ENCODE data around the gene DHCR24. TPM values are rescaled to one million over a fixed set of nuclear protein-coding genes. Genes with fewer than 3 reads are reported as not detected.

Gene DHCR24
- total and polyA plus RNA-seq, 2 of the 13 experiments (the other 11 are each of a cell fraction or from before 2014, with no cell fraction given): 374 to 448 TPM

- TF ChIP-seq ATF7 (IDR thresholded peaks at IDR 0.05) (no peak), ATF7 (CRISPR knock-in tag; IDR thresholded peaks at IDR 0.05) (no peak), MTA1 (CRISPR knock-in tag; IDR thresholded peaks at IDR 0.05; ENCODE audit: borderline replicate concordance) (no peak), PAX8 (CRISPR knock-in tag; IDR thresholded peaks at IDR 0.05; ENCODE audit: borderline replicate concordance) (no peak), SSRP1 (CRISPR knock-in tag; IDR thresholded peaks at IDR 0.05) (no peak), KAT7 (CRISPR knock-in tag; IDR thresholded peaks at IDR 0.05; ENCODE audit: borderline replicate concordance) (no peak), TRIM24 (CRISPR knock-in tag; IDR thresholded peaks at IDR 0.05) (no peak), ZMYM4 (CRISPR knock-in tag; IDR thresholded peaks at IDR 0.05) (peak; percentile 49; the same call in 1 of the 2 replicates), ZC3H4 (CRISPR knock-in tag; IDR thresholded peaks at IDR 0.05; ENCODE audit: borderline replicate concordance) (peak; percentile 95), ZNF496 (CRISPR knock-in tag; IDR thresholded peaks at IDR 0.05; ENCODE audit: insufficient replicate concordance) (no peak), ETV5 (CRISPR knock-in tag; IDR thresholded peaks at IDR 0.05; ENCODE audit: borderline replicate concordance) (peak; percentile 67; the same call in 1 of the 2 replicates), NR2F6 (IDR thresholded peaks at IDR 0.05) (peak; percentile 90), NR2F6 (CRISPR knock-in tag; IDR thresholded peaks at IDR 0.05) (peak; percentile 77; the same call in 1 of the 2 replicates), ZNF292 (CRISPR knock-in tag; IDR thresholded peaks at IDR 0.05; ENCODE audit: borderline replicate concordance, low read depth) (no peak), E2F1 (CRISPR knock-in tag; IDR thresholded peaks at IDR 0.05) (peak; percentile 73), ZNF10 (CRISPR knock-in tag; IDR thresholded peaks at IDR 0.05; ENCODE audit: borderline replicate concordance, low read depth) (no peak), ZXDC (CRISPR knock-in tag; IDR thresholded peaks at IDR 0.05) (no peak), CC2D1A (CRISPR knock-in tag; IDR thresholded peaks at IDR 0.05) (no peak), CHD2 (IDR thresholded peaks at IDR 0.05; ENCODE audit: low read depth, low read length) (no peak), GFI1 (CRISPR knock-in tag; IDR thresholded peaks at IDR 0.05; ENCODE audit: borderline replicate concordance) (peak; percentile 86), CENPX (CRISPR knock-in tag; IDR thresholded peaks at IDR 0.05) (no peak), ZNF232 (CRISPR knock-in tag; IDR thresholded peaks at IDR 0.05; ENCODE audit: borderline replicate concordance) (peak; percentile 81; the same call in 1 of the 2 replicates), GABPA (IDR thresholded peaks at IDR 0.05; ENCODE audit: low read depth, low read length) (no peak), GABPA (CRISPR knock-in tag; IDR thresholded peaks at IDR 0.05; ENCODE audit: low read depth) (peak; percentile 30), ZMYM2 (CRISPR knock-in tag; IDR thresholded peaks at IDR 0.05) (no peak), ZKSCAN8 (CRISPR knock-in tag; IDR thresholded peaks at IDR 0.05; ENCODE audit: borderline replicate concordance) (peak; percentile 60; the same call in 1 of the 2 replicates), CBX1 (IDR thresholded peaks at IDR 0.05; ENCODE audit: low read depth) (no peak), BCL6 (CRISPR knock-in tag; IDR thresholded peaks at IDR 0.05) (peak; percentile 90), IRF9 (CRISPR knock-in tag; IDR thresholded peaks at IDR 0.05; ENCODE audit: borderline replicate concordance) (no peak; the same call in 1 of the 2 replicates)
These were observed 1.2 kb upstream of the DHCR24 start (continued) for GRCh38 chr1:54888080-54888733.

Measured in HepG2 (cell line).